ENCODE measurements around the gene PPP1R8. TPM values are rescaled to one million over a fixed set of nuclear protein-coding genes. Genes with fewer than 3 reads are reported as not detected.

The PPP1R8 gene
- total RNA-seq = 39.1 and 39.7 TPM in 2 replicates

GRCh38 chr1:27830621-27831440, at the start of gene PPP1R8:
Gene PPP1R8 (plus strand): TSS chr1:27830782. CDS start chr1:27830836, 54 bp downstream.

GRCh38 chr1:27872059-27872801, 41.6 kb downstream of the PPP1R8 start, which contains the start of gene THEMIS2:
Gene THEMIS2 (plus strand): TSS chr1:27872544. CDS start chr1:27872572, 28 bp downstream.

Other genes starting within 250 kb of the PPP1R8 start
- 2.1 and 5.5 TPM in 2 replicates for gene AHDC1, start 226.6 kb upstream of the PPP1R8 start, total RNA-seq
- not detected in 2 replicates for gene FGR, start 195.6 kb upstream of the PPP1R8 start, total RNA-seq
- 15.4 and 25.2 TPM in 2 replicates for gene IFI6, start 158.6 kb upstream of the PPP1R8 start, total RNA-seq
- gene FAM76A, start 104.8 kb upstream of the PPP1R8 start, total RNA-seq = 12.9 and 15.4 TPM in 2 replicates
- gene STX12, start 57.6 kb upstream of the PPP1R8 start, total RNA-seq = 46.2 and 53.1 TPM in 2 replicates
- gene THEMIS2, start 41.8 kb downstream of the PPP1R8 start, total RNA-seq = 5.2 and 7.5 TPM in 2 replicates
- 20.2 and 21.5 TPM in 2 replicates for gene RPA2, start 83.8 kb downstream of the PPP1R8 start, total RNA-seq
- under 0.01 TPM in 1 of 2 replicates, not detected in the other for gene SMPDL3B, start 104.2 kb downstream of the PPP1R8 start, total RNA-seq
- 2.8 and 3.3 TPM in 2 replicates for gene XKR8, start 129.2 kb downstream of the PPP1R8 start, total RNA-seq